K562 (cell line): Measurements from ENCODE around the gene LCN12. TPM values are rescaled to one million over a fixed set of nuclear protein-coding genes. Genes with fewer than 3 reads are reported as not detected.

Experiments
- ATAC-seq: fragments of 200-7000 bp; cut with Tn5 transposase; 3 replicates; pipeline ENCODE4 v1.9.1; 2020; ENCODE audit warnings: moderate library complexity
- BruUV-seq: library from RNA; stranded (reverse); fragments of 400-500 nt; replicated peaks from 2 replicates; lab custom pipeline; 2021; lab: Mats Ljungman, UMichigan
- CTCF ChIA-PET: fragments of 300-600 bp; formaldehyde crosslinking; extraction: SDS; loops from one replicate; lab custom pipeline; 2021; ENCODE audit warnings: low intra/inter-chr PET ratio; lab: Yijun Ruan, JAX
- POLR2A ChIA-PET: fragments of 300-600, 350-650 bp; sonication (Branson Sonifier 250); formaldehyde crosslinking; extraction: SDS; loops from one replicate; lab custom pipeline; 2021; ENCODE audit warnings: antibody characterized with exemption, inconsistent platforms; lab: Yijun Ruan, JAX
- DNase-seq, 4 experiments: peaks; one replicate each; pipeline versions ENCODE4 v3.0.0 to v3.0.0-alpha.2; 2011 to 2018; ENCODE audit warnings: low spot score in 3 of 4, mixed read lengths in 3 of 4; ENCODE audit errors: extremely low read depth in 1 of 4
- FAIRE-seq: peaks from 2 replicates; lab custom pipeline; 2011; peaks lifted over from hg19 to GRCh38; lab: Jason Lieb, UNC
- H2AFZ ChIP-seq: 2 replicates; pipeline ENCODE4 v1.6.0; 2011; ENCODE audit warnings: low read depth, low read length, control low read depth, inconsistent platforms
- H3K27ac ChIP-seq: fragments of 200-600 bp; 3 replicates; pipeline ENCODE4 v1.8.0; 2011; ENCODE audit warnings: low read depth, mild to moderate bottlenecking, control low read depth, inconsistent platforms, low read length, moderate library complexity, mixed read lengths; ENCODE audit errors: extremely low read depth
- H3K27me3 ChIP-seq, 2 experiments: fragments of 300-600 bp in 1 of 2; 2 replicates in 1 of 2; 3 replicates in 1 of 2; pipeline versions ENCODE4 v1.6.0 to v1.8.0; 2011; ENCODE audit warnings: inconsistent platforms in 2 of 2, low read length in 2 of 2, mild to moderate bottlenecking in 1 of 2, mixed read lengths in 1 of 2, moderate library complexity in 1 of 2; ENCODE audit not compliant: control insufficient read depth in 2 of 2, insufficient read depth in 2 of 2
- H3K36me3 ChIP-seq: fragments of 300-600 bp; 3 replicates; pipeline ENCODE4 v1.8.0; 2011; ENCODE audit warnings: mild to moderate bottlenecking, low read length, inconsistent platforms; ENCODE audit not compliant: control insufficient read depth, insufficient read depth
- H3K4me1 ChIP-seq, 2 experiments: fragments of 200-600 bp in 1 of 2; replicated peaks in 1 of 2; 2 replicates in 1 of 2; 3 replicates in 1 of 2; pipeline versions ENCODE4 v1.5.1 to v1.8.0; 2011; ENCODE audit warnings: inconsistent platforms in 2 of 2, low read length in 2 of 2, mild to moderate bottlenecking in 1 of 2, mixed read lengths in 1 of 2, moderate library complexity in 1 of 2; ENCODE audit not compliant: control insufficient read depth in 2 of 2, insufficient read depth in 2 of 2
- H3K4me2 ChIP-seq: 2 replicates; pipeline ENCODE4 v1.6.1; 2011; ENCODE audit warnings: low read length, control low read depth, inconsistent platforms, mixed read lengths; ENCODE audit not compliant: insufficient read depth
- H3K4me3 ChIP-seq: fragments of 200-600 bp; sonication (generic), shearing (Covaris generic); 2 replicates; pipeline ENCODE4 v1.5.1; 2016; ENCODE audit warnings: control low read depth, inconsistent platforms
- H3K79me2 ChIP-seq: fragments of 200-600 bp; 3 replicates; pipeline ENCODE4 v1.8.0; 2011; ENCODE audit warnings: low read length, inconsistent platforms; ENCODE audit not compliant: control insufficient read depth, insufficient read depth
- H3K9ac ChIP-seq, 2 experiments: 2 replicates each; pipeline versions ENCODE4 v1.6.0 to v1.6.1; 2011; ENCODE audit warnings: low read depth in 2 of 2, low read length in 2 of 2, control low read depth in 1 of 2, inconsistent platforms in 1 of 2, mild to moderate bottlenecking in 1 of 2, mixed read lengths in 1 of 2; ENCODE audit not compliant: insufficient read depth in 1 of 2
- H3K9me1 ChIP-seq: one replicate; pipeline ENCODE4 v1.6.0; 2011; ENCODE audit warnings: inconsistent platforms, mild to moderate bottlenecking, low read length, moderate library complexity; ENCODE audit not compliant: control insufficient read depth, insufficient read depth
- H3K9me3 ChIP-seq: replicated peaks from 2 replicates; pipeline ENCODE4 v1.5.1; 2011; ENCODE audit warnings: low read depth, low read length, inconsistent platforms; ENCODE audit not compliant: control insufficient read depth, insufficient read depth
- H4K20me1 ChIP-seq: replicated peaks from 2 replicates; pipeline ENCODE4 v1.6.1; 2011; ENCODE audit warnings: low read length, inconsistent platforms, mixed read lengths; ENCODE audit not compliant: control insufficient read depth, insufficient read depth
- BRD9 ChIP-seq: fragments of 450-650 bp; IDR thresholded peaks from 2 replicates; pipeline ENCODE4 v1.6.1; 2018; ENCODE audit warnings: low read depth; ENCODE audit not compliant: partially characterized antibody
- CBFA2T3 ChIP-seq: fragments of 450-650 bp; IDR thresholded peaks from 2 replicates; pipeline ENCODE4 v1.6.1; 2017
- CHCHD3 ChIP-seq: fragments of 250-450 bp; sonication (Bioruptor Pico); IDR thresholded peaks from 2 replicates; pipeline ENCODE4 v2.1.2; 2022; ENCODE audit warnings: mild to moderate bottlenecking
- DMBX1 ChIP-seq: fragments of 250-450 bp; sonication (Bioruptor Pico); IDR thresholded peaks from 2 replicates; pipeline ENCODE4 v1.8.0; 2022; ENCODE audit warnings: inconsistent platforms, mild to moderate bottlenecking, moderate library complexity, borderline replicate concordance
- FOXK1 ChIP-seq: sonication (generic); formaldehyde crosslinking; IDR thresholded peaks from 2 replicates; pipeline ENCODE4 v1.8.0; 2022; ENCODE audit warnings: missing genetic modification reagents, mild to moderate bottlenecking, borderline replicate concordance
- LARP7 ChIP-seq: fragments of 450-650 bp; IDR thresholded peaks from 2 replicates; pipeline ENCODE4 v1.6.1; 2016
- MEIS2 ChIP-seq: fragments of 450-650 bp; IDR thresholded peaks from 2 replicates; pipeline ENCODE4 v1.6.1; 2014; ENCODE audit warnings: mild to moderate bottlenecking; ENCODE audit not compliant: partially characterized antibody
- PCBP2 ChIP-seq: fragments of 200-400 bp; formaldehyde crosslinking; IDR thresholded peaks from 2 replicates; pipeline ENCODE4 v1.6.1; 2018; ENCODE audit warnings: low read length, low read depth, mild to moderate bottlenecking, moderate library complexity; ENCODE audit not compliant: poor library complexity, severe bottlenecking
- PHF8 ChIP-seq: fragments of 200-600 bp; sonication (generic); IDR thresholded peaks from 2 replicates; pipeline ENCODE4 v1.6.1; 2012; ENCODE audit warnings: mixed run types, mild to moderate bottlenecking, inconsistent platforms, low read length, moderate library complexity, borderline replicate concordance
- POLR2B ChIP-seq: fragments of 450-650 bp; IDR thresholded peaks from 2 replicates; pipeline ENCODE4 v1.6.1; 2018; ENCODE audit warnings: low read depth; ENCODE audit not compliant: partially characterized antibody
- POLR2G ChIP-seq: fragments of 200-400 bp; formaldehyde crosslinking; IDR thresholded peaks from 2 replicates; pipeline ENCODE4 v1.6.1; 2017; ENCODE audit warnings: low read depth, mild to moderate bottlenecking, antibody characterized with exemption, low read length, moderate library complexity
- RNF219 ChIP-seq: fragments of 250-450 bp; sonication (Bioruptor Pico); IDR thresholded peaks from 2 replicates; pipeline ENCODE4 v1.5.0; 2022; ENCODE audit warnings: mild to moderate bottlenecking
- ZNF146 ChIP-seq: IDR thresholded peaks from one replicate; pipeline ENCODE4 v1.6.1; 2018; ENCODE audit warnings: missing compliant biosample characterization; ENCODE audit not compliant: unreplicated experiment
- ZNF282 ChIP-seq: sonication (generic); formaldehyde crosslinking; IDR thresholded peaks from 2 replicates; pipeline ENCODE4 v1.8.1; 2023; ENCODE audit warnings: missing genetic modification reagents
- ZNF436 ChIP-seq: fragments of 250-450, 450-650 bp; sonication (Bioruptor Pico); formaldehyde crosslinking; IDR thresholded peaks from 2 replicates; pipeline ENCODE4 v1.7.0; 2020; ENCODE audit warnings: mild to moderate bottlenecking
- ZNF584 ChIP-seq: fragments of 200-800 bp; sonication (Bioruptor generic); IDR thresholded peaks from 2 replicates; pipeline ENCODE4 v1.6.1; 2016; ENCODE audit warnings: low read depth, mild to moderate bottlenecking, missing genetic modification characterization, missing compliant biosample characterization
- ZNF696 ChIP-seq: fragments of 250-450 bp; sonication (Bioruptor Pico); conservative IDR thresholded peaks from 2 replicates; pipeline ENCODE4 v1.4.0; 2020; ENCODE audit warnings: mild to moderate bottlenecking, moderate library complexity
- WGBS: fragments of 100-300 bp; shearing (Covaris generic); methylation state at CpG from one replicate; pipeline ENCODE4 v1.1.6; 2016; ENCODE audit warnings: low coverage, mixed read lengths; ENCODE audit not compliant: insufficient coverage; ENCODE audit errors: missing lambda C conversion rate; 5-methylcytosine and 5-hydroxymethylcytosine counted together
- in situ Hi-C: fragments of 300-500 bp; cut with MboI; formaldehyde crosslinking; loops from 4 replicates; pipeline ENCODE4 v1.15.0; 2018; ENCODE audit warnings: inconsistent platforms, mixed read lengths
- intact Hi-C: fragments of 100-400 bp; cut with micrococcal nuclease; formaldehyde crosslinking; loops from 2 replicates; pipeline ENCODE4 v1.14.2; 2022
- polyA plus RNA-seq, 8 experiments: library from polyadenylated mRNA; depleted of rRNA in 4 of 8; stranded (reverse) in 5 of 8; unstranded in 3 of 8; fragments of >200 nt; fragmentation: Nextera tagmentation in 2 of 8; fragmentation: Illumina TruSeq in 1 of 8; extraction: Ambion mirVana in 2 of 8; extraction: Trizol in 1 of 8; gene quantifications; 2 replicates each; pipeline versions ENCODE4 v1.2.1 to v1.2.3, GENCODE V29; 2011 to 2014; ENCODE audit warnings: inconsistent platforms in 1 of 8, missing spikeins in 1 of 8
- total RNA-seq, 7 experiments: library from RNA; depleted of rRNA in 6 of 7; stranded (reverse); fragments of >200 nt in 6 of 7; fragmentation: Illumina TruSeq in 2 of 7; extraction: Trizol in 2 of 7; gene quantifications; 2 replicates each; pipeline versions ENCODE4 v1.2.1 to v1.2.3, GENCODE V29; 2011 to 2021; ENCODE audit warnings: low replicate concordance in 1 of 7
- TF ChIP-seq, protein P1 (sequence below): fragments of 450-650 bp; formaldehyde crosslinking; IDR thresholded peaks from 2 replicates; pipeline ENCODE4 v1.4.0; 2022; ENCODE audit warnings: missing genetic modification characterization

Gene LCN12
- total and polyA plus RNA-seq, 9 of the 15 experiments (the other 6 are each of a cell fraction or from before 2014, with no cell fraction given) = 0.05 TPM; not detected in 8

GRCh38 chr9:136944212-136944518, 7.9 kb upstream of the LCN12 start:
- Histone ChIP-seq H3K27me3 (no peaks in the 10 kb centered on the region), H3K4me2 (peak overlapping the region; percentile 88), H3K4me3 (peak overlapping the region; percentile 95), H3K79me2 (peaks cover 26% of the 10 kb centered on the region), H3K36me3 (peaks cover 43% of the 10 kb centered on the region; the same call in 2 of the 3 replicates), H4K20me1 (no peaks in the 10 kb centered on the region), H3K27ac (peak overlapping the region; percentile 91), H3K9me1 (peaks cover 5% of the 10 kb centered on the region), H2AFZ (peak overlapping the region; percentile 81), H3K9me3 (no peaks in the 10 kb centered on the region), H3K9ac (peak overlapping the region; percentile 90 to 98), H3K4me1 (peaks cover 24 to 92% of the 10 kb centered on the region in 2 experiments)
- no TSS peak for BruUV-seq
- in situ Hi-C loops (no loop called here), intact Hi-C loops (loop anchor here (2.0 to 5.0 kb wide), 2 partner anchors 85 to 97 kb away; partner anchors contain the start of genes ABCA2 and PHPT1)
- ATAC-seq (peak; percentile 65), DNase-seq (peak in 1 of 4 experiments; percentile 71), FAIRE-seq (no peak)
- 0% methylated on average over 13 of the region's 45 CpGs for WGBS
- CTCF ChIA-PET = no interaction called here
- POLR2A ChIA-PET = interaction anchor here (0.6 to 1.2 kb wide), 5 partner anchors 14 to 63 kb away, joined by 3 to 4 read pairs (median 3); partner anchors contain the start of gene PAXX
- TF ChIP-seq RNF219 (CRISPR knock-in tag) = no peak
- no peak for TF ChIP-seq ZNF696
- no peak for TF ChIP-seq LARP7
- TF ChIP-seq, protein P1, sequence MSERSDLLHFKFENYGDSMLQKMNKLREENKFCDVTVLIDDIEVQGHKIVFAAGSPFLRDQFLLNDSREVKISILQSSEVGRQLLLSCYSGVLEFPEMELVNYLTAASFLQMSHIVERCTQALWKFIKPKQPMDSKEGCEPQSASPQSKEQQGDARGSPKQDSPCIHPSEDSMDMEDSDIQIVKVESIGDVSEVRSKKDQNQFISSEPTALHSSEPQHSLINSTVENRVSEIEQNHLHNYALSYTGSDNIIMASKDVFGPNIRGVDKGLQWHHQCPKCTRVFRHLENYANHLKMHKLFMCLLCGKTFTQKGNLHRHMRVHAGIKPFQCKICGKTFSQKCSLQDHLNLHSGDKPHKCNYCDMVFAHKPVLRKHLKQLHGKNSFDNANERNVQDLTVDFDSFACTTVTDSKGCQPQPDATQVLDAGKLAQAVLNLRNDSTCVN (CRISPR knock-in tag) = no peak
- no peak for TF ChIP-seq MEIS2
- no peak for TF ChIP-seq PCBP2
- no peak for TF ChIP-seq CBFA2T3
- TF ChIP-seq ZNF282 = no peak
- peak; percentile 83; the same call in 1 of the 2 replicates for TF ChIP-seq PHF8
- no peak for TF ChIP-seq BRD9
- TF ChIP-seq CHCHD3 (CRISPR knock-in tag) = no peak
- no peak; the same call in 1 of the 2 replicates for TF ChIP-seq ZNF436 (CRISPR knock-in tag)
- peak; percentile 80 for TF ChIP-seq POLR2G
- no peak for TF ChIP-seq ZNF584 (CRISPR knock-in tag)
- no peak for TF ChIP-seq ZNF146 (CRISPR knock-in tag)
- TF ChIP-seq FOXK1 = no peak
- TF ChIP-seq DMBX1 = 0 out of 2 replicates have a peak, but pooled peaks have one; percentile 7
- TF ChIP-seq POLR2B = no peak
